GM18867 (cell line): ENCODE results near the gene PHIP.

ENCODE experiments used
- ATAC-seq: cut with Tn5 transposase; IDR thresholded peaks from one replicate; pipeline ENCODE4 v1.9.1; 2021; ENCODE audit warnings: mild to moderate bottlenecking, moderate library complexity; ENCODE audit not compliant: unreplicated experiment

PHIP gene

DNA sequence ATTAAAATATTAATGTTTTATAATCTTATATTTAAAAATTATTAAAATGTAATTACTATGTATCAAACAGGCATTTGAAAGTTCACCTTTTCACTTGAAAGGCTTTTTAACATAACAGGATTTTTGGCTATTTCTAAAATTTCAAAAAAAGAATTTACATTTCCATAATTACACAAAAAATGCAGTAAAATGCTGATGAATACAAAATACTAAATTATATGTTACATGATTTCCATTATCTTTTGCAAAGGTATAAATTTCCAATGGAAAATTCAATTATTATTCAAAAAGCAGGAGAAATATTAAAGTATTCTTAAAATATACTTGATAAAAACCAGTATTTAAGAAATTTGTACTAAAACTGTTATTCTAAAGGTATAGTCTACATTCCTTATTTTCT, 66.1 kb downstream of the PHIP start:
- ATAC-seq: no peak

DNA sequence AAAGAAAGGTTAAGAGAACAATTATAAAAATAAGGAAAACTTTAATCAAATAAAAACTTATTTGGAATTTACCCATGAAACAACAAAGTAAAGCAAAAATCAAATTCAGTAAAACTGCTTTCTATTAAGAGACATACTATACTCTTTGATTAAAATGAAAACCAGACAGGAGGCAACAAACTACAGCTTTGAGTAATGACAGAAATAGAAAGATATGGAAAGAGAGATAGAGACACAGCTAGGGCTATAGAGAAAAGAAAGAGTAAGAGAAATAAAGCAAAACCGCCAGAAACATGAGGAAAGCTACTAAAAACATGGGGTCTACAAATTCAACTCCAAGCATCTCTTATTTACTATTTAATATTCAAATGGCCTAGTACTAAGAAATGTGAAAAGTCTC, 67.6 kb downstream of the PHIP start:
- no peak for ATAC-seq

DNA sequence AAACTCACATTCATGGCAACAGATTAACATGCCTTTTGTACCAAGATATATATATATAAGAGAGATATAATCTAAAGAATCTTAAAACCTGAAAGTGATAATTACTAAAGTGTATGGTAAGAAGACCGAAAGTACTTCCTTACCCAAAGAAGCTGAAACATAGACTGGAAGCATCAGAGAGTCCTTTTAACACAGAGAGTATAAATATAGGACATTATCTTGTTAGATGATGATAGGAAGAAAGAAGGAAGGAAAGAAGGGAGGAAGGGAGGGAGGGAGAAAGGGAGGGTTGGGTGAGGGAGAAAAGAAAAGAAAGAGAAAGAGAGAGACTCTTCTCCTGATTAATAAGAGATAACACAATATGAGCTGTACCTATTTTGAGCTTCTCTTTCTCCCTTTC, 68.2 kb downstream of the PHIP start:
- no peak for ATAC-seq

DNA sequence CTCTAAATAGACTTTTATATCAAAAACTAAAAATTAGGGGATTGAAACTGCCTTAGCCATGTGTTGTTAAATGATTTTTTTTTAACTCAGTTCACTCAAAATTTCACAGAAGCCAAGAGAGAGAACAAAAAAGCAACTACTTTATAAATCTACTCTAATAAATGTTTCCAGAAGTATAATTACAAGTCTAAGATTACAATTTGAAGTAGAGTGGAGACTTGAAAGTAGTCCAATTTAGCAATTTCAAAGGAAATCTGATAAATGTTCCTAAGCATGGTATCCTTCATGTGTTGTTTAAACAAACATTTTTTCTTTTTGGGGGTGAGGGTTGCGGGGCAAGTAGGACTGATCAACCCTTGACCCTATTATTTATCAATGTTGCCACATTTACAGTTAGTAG, 72.6 kb downstream of the PHIP start:
- no peak for ATAC-seq

DNA sequence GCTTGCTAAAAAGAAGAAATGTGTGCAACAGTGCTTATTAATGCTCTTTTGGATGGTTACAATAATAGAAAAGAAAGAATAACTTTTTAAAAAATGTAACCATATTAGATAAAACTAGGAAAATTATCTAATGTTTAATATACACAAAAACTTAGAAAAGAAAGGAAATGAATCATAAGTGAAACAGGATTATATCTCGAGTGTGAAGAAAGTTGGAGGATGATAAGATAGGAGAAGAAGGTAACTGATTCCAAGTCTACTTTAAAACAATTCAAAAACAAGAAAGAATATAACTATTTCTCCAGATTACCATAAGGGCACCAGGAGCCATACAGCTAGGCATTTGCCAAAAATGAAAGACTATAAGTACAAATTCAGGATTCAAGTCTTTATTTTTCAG, 73.0 kb downstream of the PHIP start:
- ATAC-seq: no peak

DNA sequence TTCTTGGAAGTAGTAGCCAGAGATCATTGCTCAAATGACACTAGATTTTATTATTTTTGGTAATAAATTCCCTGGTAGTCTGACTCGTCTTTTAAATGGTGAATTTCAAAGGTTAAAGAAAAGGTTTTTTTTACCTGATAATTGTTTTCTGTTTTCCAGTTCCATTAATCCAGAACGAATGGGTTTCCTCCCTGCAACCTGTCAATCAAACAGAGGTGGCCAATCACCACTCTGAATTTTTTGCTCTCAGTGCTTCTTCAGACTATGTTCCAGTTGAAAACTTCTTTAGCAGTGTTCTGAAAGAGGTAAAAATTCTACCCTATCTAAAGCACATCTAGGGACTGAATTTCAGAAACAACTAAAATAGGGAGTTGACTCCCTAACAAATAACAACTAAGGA, 73.8 kb downstream of the PHIP start:
- no peak for ATAC-seq

DNA sequence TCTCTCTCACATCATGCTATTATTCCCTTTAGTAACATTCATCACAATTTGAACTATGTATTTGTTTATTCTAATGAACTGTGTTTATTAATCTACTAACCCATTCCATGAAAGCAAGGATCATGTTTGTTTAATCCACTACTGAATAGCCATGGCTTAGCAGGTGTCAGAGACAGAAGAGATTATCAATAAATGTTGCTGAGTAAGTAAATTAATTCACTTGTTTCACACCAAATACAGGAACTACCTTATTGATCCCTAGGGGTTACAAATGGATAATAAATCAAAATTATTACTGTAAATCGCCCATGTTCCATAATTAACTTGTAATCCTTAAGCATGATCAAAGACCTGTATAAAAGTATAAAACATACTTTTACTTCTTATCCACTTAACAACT, 76.6 kb downstream of the PHIP start:
- no peak for ATAC-seq

DNA sequence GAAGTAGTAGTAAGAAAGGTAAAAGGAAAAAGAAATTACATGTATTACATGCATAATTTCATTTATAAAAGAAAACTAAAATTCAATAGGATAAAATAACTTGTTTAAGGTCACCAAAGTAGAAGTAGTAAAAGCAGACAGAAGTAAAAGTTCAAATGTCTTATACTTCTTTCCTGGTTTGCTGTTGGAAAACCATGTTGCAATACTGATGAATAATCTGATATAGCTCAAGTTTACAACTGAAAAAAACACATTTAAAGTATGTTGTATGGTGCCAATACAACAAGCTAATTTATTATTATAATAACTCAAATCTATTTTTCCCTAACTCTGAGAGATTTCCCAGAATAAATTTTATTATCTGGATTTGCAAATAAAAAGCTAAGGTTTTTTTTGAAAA, 78.3 kb downstream of the PHIP start:
- ATAC-seq: no peak

DNA sequence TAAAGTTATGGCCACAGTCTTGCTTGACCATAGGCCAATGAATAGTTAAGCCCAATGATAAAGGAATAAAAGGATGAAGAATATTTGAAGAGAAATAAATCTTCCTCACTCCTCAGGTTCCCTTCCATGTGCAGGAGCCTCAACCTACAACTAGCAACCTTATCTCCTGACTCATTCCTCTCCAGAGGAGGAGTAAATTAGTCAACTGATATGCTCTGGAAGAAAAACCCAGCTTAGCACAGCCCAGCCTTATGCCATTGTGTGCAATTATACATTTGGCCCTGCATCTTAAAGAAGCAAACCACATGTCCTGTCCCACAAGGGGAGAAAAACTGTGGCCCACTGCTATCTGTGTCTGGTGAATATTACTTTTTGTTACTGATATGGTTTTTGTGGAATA, 82.1 kb downstream of the PHIP start:
- ATAC-seq: no peak

DNA sequence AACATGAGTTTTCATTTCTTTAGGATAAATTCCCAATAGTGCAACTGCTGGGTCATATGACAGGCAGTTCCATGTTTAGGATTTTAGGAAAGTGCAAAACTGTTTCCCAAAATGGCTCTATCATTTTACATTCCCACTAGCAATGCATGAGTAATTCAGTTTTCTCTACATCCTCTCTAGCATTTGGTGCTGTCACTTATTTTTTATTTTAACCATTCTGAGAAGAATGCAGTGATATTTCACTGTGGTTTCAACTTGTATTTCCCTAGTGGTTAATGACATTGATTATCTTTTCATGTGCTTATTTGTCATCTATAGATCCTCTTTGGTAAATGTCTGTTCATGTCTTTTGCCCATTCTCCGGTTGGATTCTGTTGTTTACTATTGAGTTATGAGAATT, 82.7 kb downstream of the PHIP start:
- ATAC-seq: no peak

DNA sequence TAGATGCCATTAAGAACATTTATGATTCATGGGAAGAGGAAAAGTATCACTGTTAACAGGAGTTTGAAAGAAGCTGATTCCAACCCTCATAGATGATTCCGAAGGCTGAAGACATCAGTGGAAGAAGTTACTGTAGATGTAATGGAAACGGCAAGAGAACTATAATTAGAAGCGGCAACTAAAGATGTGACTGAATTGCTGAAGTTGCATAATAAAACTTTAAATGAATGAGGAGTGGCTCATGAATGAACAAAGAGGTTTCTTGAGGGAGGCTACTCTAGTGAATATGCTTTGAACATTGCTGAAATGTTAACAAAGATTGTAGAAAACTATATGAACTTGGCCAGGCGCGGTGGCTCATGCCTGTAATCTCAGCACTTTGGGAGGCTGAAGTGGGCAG, 84.1 kb downstream of the PHIP start:
- no peak for ATAC-seq

DNA sequence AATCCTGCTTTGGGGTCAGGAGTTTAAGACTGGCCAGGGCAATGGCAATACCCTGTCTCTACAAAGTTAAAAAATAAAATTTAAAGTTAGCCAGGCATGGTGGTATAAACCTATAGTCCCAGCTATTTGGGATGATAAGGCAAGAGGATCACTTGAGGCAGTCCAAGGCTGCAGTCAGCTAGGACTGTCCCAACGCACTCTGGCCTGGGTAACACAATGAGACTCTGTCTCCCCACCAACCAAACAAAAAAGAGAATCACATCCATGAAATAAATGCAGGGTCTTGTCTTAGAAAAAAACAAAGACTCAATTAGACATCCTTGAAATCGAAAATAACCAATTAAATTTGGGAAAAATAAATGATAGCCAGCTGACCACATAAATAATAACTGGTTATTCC, 88.9 kb downstream of the PHIP start:
- no peak for ATAC-seq

DNA sequence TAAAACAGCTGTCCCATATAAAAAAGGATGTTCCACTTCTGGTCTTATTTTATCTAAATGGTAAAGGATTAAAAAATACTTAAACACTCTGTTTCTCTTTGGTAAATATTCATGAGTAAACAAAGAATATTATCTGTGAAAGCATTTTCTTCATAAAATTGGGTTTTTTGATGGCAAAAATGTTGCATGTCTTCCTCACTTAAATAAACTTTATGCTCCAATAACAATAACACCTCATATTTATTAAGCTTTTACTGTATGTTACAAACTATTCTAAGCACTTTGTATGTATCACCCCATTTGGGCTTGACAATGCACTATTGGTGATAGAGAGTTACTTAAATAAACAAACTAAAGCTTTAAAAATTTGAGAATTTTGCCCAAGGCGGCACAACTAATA, 91.9 kb downstream of the PHIP start:
- no peak for ATAC-seq

DNA sequence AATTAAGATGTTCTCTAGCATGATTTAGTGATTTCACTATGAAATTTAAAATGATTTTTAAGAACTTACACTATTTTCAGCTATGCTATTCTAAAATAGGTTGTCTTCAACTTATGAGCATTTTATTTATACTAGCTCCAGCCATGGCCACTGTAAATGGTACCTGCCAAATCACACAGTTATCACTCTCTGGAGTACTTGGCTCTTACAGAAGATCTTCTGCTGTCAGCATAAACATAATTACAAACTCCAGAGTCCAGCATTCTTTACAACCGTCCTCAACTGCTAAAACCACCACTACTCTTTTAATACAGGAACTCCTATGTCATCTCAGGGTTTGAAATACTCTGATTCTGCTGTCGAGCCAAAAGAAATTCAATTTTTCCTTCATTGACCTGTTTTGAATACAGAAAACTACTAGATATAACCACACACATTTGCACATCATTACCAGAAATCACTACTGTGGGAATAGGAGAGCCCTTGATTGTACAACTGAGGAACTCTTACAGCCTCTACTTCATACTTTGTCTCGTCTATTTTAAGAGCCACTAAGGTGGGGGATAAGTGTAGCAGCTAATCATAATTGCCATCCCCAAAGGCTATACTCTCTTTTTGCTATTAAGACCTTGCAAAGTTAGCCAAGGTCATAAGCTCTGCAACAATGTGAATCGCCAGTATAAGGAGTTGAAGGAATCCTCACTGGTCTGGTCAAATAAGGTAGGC, 93.7 kb downstream of the PHIP start:
- no peak for ATAC-seq

DNA sequence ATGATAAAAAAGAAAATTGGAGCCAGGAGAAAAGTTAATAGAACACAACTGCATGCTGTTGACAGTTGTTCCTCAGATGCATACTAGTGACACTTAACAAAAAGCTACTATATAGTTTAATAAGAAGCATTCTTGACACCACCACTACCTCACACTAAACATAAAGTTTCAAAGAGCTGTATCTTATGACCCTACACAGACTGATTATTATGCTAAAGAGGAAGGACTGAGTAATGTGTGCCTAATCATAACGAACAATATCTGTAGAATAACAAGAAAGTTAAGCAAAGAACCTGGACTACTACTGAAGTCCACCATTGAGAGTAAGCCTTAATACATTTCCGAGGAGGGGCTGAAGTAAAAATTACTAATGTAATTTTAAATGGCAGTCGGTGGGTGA, 110.9 kb downstream of the PHIP start:
- ATAC-seq: no peak

DNA sequence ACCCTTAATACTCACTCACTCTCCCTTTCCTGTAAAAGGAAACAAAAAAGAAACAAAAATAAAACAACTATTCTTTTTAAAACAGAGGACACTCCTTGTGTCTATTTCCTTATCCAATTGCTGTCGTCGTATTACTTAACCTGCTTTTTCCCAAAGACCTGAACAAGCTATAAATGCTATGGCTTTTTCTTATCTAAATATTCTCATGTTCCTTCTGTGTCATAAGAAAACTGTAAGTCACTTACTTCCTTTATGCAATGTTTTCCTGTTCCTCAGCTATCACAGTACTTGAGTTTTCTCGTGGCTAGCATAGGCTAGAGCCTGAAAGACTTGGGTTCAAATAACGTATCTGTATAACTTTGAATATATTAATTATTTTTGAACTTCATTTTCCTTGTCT, 111.5 kb downstream of the PHIP start:
- no peak for ATAC-seq

DNA sequence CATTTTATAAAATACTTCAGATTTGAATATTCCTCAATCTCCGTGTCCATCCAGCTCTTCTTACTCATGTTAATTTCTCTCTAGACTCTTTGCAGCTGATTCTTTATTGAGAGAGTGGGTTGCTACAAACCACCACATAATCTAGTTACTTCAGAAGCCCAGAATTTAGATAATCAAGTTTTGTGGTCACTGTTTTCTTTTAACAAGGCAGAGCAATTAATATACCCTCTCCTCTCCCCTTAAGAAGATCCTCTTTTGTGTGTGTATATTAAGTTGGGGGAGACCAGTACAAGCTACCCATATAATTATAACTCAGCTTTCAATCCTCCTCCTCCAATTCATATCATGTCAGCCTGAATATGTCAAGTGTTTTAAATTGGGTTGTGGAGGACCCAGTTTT, 115.6 kb downstream of the PHIP start:
- no peak for ATAC-seq

DNA sequence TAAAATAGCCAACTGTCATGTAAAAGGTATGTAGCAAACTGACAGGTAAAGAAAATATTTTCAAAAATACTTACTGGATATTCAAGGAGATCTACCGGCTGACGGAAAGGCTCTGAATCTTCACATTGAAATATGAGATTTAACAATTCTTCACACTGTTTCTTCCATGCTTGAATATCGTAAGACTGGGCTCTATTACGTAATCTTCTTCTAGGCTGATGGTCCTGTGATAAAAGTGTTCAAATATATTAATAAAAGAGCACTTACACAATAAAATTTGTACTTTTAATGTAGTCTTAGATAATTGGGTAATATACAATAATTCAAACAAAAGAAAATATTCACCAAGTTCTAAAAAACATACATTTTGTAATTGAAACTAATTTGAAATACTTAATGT, 123.3 kb downstream of the PHIP start:
- ATAC-seq: no peak

DNA sequence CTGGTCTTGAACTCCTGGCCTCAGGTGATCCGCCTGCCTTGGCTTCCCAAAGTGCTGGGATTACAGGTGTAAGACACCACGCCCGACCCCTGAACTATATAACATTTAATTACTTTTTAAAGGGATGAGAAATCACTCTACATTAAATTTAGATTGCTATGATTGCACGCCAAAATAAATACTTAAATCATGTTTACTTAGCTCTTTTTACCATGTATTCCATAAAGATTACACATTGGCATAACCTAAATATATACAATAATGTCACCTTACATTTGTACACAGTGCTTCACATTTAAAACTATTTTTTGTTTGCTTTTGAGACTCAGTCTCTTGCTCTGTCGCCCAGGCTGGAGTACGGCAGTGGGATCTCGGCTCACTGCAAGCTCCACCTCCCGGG, 124.3 kb downstream of the PHIP start:
- no peak for ATAC-seq

DNA sequence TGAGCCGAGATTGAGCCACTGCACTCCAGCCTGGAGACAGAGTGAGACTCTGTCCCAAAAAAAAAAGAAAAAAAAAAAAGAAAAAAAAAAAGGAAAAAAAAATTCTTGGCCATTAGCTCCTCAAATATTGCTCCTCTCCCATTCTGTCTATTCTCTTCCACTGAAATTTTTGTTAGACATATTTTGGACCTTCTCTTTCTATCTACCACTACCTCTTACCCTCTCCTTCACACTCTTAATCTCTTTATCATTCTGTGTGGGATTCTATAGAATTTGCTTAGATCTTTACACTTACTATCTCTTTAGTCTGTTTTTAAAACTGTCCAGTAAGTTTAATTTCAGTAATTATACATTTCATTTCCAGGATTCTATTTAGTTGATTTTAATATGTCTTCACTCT, 125.7 kb downstream of the PHIP start:
- ATAC-seq: no peak

DNA sequence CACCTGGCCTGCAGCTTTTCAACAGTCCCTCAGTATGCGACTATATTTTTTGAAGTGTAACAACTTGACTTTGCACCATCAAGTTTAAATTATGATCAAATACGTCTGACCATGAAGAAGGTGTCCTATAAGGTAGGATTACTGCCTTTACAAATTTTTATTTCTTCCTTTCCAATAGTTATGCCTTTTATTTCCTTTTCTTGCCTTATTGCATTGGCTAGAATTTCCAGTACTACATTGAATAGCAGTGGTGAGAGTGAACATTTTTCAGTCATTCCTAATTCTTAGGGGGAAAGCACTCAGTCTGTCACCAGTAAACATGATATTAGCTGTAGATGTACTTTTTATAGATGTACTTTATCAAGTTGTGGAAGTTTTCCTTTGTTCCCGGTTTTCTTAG, 129.3 kb downstream of the PHIP start:
- no peak for ATAC-seq

DNA sequence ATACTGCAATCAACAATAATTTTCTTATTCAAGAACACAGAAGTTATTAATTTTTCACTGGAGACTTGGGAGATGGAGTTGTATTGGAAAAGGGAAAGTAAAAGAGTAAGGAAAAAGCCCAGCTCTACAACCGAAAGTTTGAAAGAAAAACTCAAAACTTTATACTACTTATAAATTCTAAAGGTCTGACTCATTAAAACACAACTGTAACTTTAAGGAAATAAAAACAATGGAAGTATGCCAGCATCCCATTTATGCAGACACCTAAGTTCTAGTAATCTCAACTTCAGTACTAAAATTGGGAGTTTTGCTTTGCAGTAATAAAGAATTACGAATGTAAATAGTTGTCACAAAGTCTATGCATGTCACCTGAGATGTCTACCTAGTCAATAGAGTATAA, 130.1 kb downstream of the PHIP start:
- no peak for ATAC-seq

DNA sequence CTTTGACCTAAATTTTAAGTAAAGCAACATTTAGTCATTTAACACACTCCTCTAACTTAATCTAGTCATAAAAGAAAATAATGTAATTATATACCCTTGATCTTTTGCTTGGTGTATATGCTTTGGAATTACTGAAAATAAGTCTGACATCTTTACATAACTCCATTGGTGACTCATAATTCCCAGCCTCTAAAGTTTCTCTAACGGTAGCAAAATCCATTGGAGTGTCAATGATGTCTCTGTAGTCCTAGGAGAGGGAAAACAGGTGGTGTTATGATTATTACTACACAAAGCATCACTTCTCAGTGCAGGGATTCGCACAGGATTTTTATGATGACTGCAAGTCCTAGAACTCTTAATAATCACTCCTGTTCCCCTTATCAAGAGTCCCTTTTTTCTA, 130.5 kb downstream of the PHIP start:
- no peak for ATAC-seq

DNA sequence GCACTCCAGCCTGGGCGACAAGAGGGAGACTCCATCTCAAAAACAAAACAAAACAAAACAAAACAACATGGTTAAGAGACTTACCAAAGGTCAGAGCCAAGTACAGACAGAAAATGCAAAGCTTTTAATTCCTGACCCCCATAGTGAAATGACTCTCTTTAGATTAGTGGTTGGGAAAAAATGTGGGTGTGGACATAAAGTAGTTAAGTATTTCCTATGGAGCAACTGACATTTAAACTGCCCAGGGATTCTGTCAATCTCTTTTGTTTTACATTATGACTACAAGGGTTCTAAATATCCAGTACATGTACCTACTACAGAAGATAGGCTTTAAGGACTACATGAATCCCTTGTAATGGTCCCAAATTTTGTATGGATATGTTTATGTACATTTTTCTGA, 135.6 kb downstream of the PHIP start:
- no peak for ATAC-seq
